ENCODE data around the gene CHKB.

DNA sequence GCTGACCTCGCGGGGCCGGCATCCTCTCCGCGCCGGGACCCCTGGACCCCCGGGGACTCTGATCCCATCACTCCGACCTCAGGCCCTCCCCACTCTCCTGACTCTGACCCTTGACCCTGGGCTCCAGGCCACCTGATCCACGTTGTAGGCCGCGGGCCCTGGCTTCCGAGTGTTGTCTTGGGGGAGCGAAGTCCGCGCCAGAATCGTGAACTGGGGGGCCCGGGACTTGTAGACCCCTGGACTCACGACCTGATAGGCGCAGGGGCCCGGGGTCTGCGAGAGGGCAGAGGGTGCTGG, 52.1 kb downstream of the CHKB start:
- TF ChIP-seq, protein P1, sequence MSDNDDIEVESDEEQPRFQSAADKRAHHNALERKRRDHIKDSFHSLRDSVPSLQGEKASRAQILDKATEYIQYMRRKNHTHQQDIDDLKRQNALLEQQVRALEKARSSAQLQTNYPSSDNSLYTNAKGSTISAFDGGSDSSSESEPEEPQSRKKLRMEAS (IDR thresholded peaks at IDR 0.05), result no peak
- peak; percentile 88 for TF ChIP-seq ZBTB7A (IDR thresholded peaks at IDR 0.05; ENCODE audit: low read depth)
- TF ChIP-seq TAF1 (IDR thresholded peaks at IDR 0.05; ENCODE audit: low read depth), result no peak; the same call in 1 of the 2 replicates
- TF ChIP-seq NFIC (IDR thresholded peaks at IDR 0.05), result no peak
- TF ChIP-seq, protein P2, sequence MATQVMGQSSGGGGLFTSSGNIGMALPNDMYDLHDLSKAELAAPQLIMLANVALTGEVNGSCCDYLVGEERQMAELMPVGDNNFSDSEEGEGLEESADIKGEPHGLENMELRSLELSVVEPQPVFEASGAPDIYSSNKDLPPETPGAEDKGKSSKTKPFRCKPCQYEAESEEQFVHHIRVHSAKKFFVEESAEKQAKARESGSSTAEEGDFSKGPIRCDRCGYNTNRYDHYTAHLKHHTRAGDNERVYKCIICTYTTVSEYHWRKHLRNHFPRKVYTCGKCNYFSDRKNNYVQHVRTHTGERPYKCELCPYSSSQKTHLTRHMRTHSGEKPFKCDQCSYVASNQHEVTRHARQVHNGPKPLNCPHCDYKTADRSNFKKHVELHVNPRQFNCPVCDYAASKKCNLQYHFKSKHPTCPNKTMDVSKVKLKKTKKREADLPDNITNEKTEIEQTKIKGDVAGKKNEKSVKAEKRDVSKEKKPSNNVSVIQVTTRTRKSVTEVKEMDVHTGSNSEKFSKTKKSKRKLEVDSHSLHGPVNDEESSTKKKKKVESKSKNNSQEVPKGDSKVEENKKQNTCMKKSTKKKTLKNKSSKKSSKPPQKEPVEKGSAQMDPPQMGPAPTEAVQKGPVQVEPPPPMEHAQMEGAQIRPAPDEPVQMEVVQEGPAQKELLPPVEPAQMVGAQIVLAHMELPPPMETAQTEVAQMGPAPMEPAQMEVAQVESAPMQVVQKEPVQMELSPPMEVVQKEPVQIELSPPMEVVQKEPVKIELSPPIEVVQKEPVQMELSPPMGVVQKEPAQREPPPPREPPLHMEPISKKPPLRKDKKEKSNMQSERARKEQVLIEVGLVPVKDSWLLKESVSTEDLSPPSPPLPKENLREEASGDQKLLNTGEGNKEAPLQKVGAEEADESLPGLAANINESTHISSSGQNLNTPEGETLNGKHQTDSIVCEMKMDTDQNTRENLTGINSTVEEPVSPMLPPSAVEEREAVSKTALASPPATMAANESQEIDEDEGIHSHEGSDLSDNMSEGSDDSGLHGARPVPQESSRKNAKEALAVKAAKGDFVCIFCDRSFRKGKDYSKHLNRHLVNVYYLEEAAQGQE (IDR thresholded peaks at IDR 0.05; ENCODE audit: low read depth), result no peak
- no peak for TF ChIP-seq CEBPB (IDR thresholded peaks at IDR 0.05)
- no peak for TF ChIP-seq YY1 (IDR thresholded peaks at IDR 0.05; ENCODE audit: low read depth)
- TF ChIP-seq EP300 (IDR thresholded peaks at IDR 0.05; ENCODE audit: borderline replicate concordance), result no peak
- TF ChIP-seq CREB1 (IDR thresholded peaks at IDR 0.05; ENCODE audit: low read depth), result no peak
- no peak for TF ChIP-seq RAD21 (IDR thresholded peaks at IDR 0.05; ENCODE audit: low read depth)
- TF ChIP-seq TCF12 (IDR thresholded peaks at IDR 0.05; ENCODE audit: low read depth), result no peak
- no peak for TF ChIP-seq TEAD4 (IDR thresholded peaks at IDR 0.05)
- TF ChIP-seq, protein P3, sequence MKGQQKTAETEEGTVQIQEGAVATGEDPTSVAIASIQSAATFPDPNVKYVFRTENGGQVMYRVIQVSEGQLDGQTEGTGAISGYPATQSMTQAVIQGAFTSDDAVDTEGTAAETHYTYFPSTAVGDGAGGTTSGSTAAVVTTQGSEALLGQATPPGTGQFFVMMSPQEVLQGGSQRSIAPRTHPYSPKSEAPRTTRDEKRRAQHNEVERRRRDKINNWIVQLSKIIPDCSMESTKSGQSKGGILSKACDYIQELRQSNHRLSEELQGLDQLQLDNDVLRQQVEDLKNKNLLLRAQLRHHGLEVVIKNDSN (IDR thresholded peaks at IDR 0.05), result no peak
- TF ChIP-seq EGR1 (IDR thresholded peaks at IDR 0.05), result no peak

All from Ishikawa (cell line).